Tibial nerve (tissue), 4 donors: ENCODE measurements around the gene AFF3. TPM values are rescaled to one million over a fixed set of nuclear protein-coding genes. Genes with fewer than 3 reads are reported as not detected.

Experiments
- DNase-seq, 2 donors: peaks; one replicate each; pipeline ENCODE4 v3.0.0-alpha.2; 2019; ENCODE audit warnings: low spot score in 2 of 2
- H3K27ac ChIP-seq, 4 donors: fragments of 200-600 bp; sonication (generic) in 3 of 4; one replicate each; pipeline ENCODE4 v1.5.1; 2017 to 2019; ENCODE audit warnings: mild to moderate bottlenecking in 1 of 4
- H3K27me3 ChIP-seq, 2 donors: fragments of 200-600 bp; sonication (generic) in 1 of 2; one replicate each; pipeline versions ENCODE4 v1.5.1 to v1.6.0; 2017 to 2019
- H3K36me3 ChIP-seq, 3 donors: fragments of 200-600 bp; sonication (generic); one replicate each; pipeline ENCODE4 v1.5.1; 2018 to 2019
- H3K4me1 ChIP-seq, 4 donors: fragments of 200-600 bp; sonication (generic) in 3 of 4; one replicate each; pipeline ENCODE4 v1.5.1; 2017 to 2019
- H3K4me3 ChIP-seq, 4 donors: fragments of 200-600 bp; sonication (generic) in 3 of 4; one replicate each; pipeline ENCODE4 v1.5.1; 2017 to 2019; ENCODE audit warnings: mild to moderate bottlenecking in 1 of 4, moderate library complexity in 1 of 4
- H3K9me3 ChIP-seq, 4 donors: fragments of 200-600 bp; sonication (generic) in 3 of 4; one replicate each; pipeline ENCODE4 v1.5.1; 2017 to 2019
- CTCF ChIP-seq, 5 experiments: fragments of 200-600 bp in 3 of 5; fragments of 450-650 bp in 2 of 5; sonication (generic) in 3 of 5; IDR thresholded peaks; one replicate each; pipeline ENCODE4 v1.5.1; 2016 to 2019; ENCODE audit warnings: antibody characterized with exemption in 5 of 5, mild to moderate bottlenecking in 3 of 5, moderate library complexity in 2 of 5
- EP300 ChIP-seq, 2 donors: sonication (generic); formaldehyde crosslinking; IDR thresholded peaks; one replicate each; pipeline ENCODE4 v1.6.1; 2017; ENCODE audit warnings: antibody characterized with exemption in 2 of 2, mild to moderate bottlenecking in 1 of 2
- POLR2A ChIP-seq, 2 donors: fragments of 450-650 bp; IDR thresholded peaks; one replicate each; pipeline ENCODE4 v1.6.1; 2017; ENCODE audit warnings: antibody characterized with exemption in 2 of 2, mild to moderate bottlenecking in 2 of 2, moderate library complexity in 2 of 2
- WGBS, 2 donors: methylation state at CpG; one replicate each; pipeline ENCODE4 v1.1.5; 2018; 5-methylcytosine and 5-hydroxymethylcytosine counted together
- total RNA-seq, 4 donors: library from RNA; depleted of rRNA; stranded (reverse); fragments of >200 nt; gene quantifications; one replicate each; pipeline ENCODE4 v1.1.0, GENCODE V29; 2016

Gene AFF3
- total RNA-seq, 4 donors from 2014 or later, result 7.2 to 36.0 (median 21.4) TPM

- H3K4me1 ChIP-seq, result no peaks in the 10 kb centered on the region
- TF ChIP-seq EP300 (IDR thresholded peaks at IDR 0.05), result no peak
- no peak for TF ChIP-seq POLR2A (IDR thresholded peaks at IDR 0.05)
- TF ChIP-seq CTCF (IDR thresholded peaks at IDR 0.05), result no peak
- no peak overlapping the region for H3K4me3 ChIP-seq
- no peak for DNase-seq
- 61 to 74% methylated on average over 3 of the region's 3 CpGs for WGBS, 2 donors
- H3K9me3 ChIP-seq, result no peaks in the 10 kb centered on the region
- no peak overlapping the region for H3K27ac ChIP-seq
- H3K27me3 ChIP-seq, result no peaks in the 10 kb centered on the region
- no peaks in the 10 kb centered on the region for H3K36me3 ChIP-seq
These were observed 120.5 kb downstream of the AFF3 start for GRCh38 chr2:100021791-100022340.

- H3K27ac ChIP-seq, result no peak overlapping the region
- TF ChIP-seq POLR2A (IDR thresholded peaks at IDR 0.05), result no peak
- no peak for TF ChIP-seq EP300 (IDR thresholded peaks at IDR 0.05)
- no peaks in the 10 kb centered on the region for H3K9me3 ChIP-seq
- DNase-seq, result no peak
- H3K36me3 ChIP-seq, result no peaks in the 10 kb centered on the region
- WGBS, 2 donors, result 88 to 90% methylated on average over 6 of the region's 6 CpGs
- no peaks in the 10 kb centered on the region for H3K4me1 ChIP-seq
- H3K27me3 ChIP-seq, result no peaks in the 10 kb centered on the region
- no peak overlapping the region for H3K4me3 ChIP-seq
These were observed 122.9 kb downstream of the AFF3 start for GRCh38 chr2:100019499-100019898.

GRCh38 chr2:100018341-100019193 lies 123.8 kb downstream of the AFF3 start:
- Histone ChIP-seq H3K27ac (no peak overlapping the region), H3K4me1 (peaks cover 0 to 7% (median 0%) of the 10 kb centered on the region in 4 donors)

GRCh38 chr2:100017633-100018032 lies 124.8 kb downstream of the AFF3 start:
- no peak for TF ChIP-seq POLR2A (IDR thresholded peaks at IDR 0.05)
- TF ChIP-seq CTCF (IDR thresholded peaks at IDR 0.05), result no peak
- H3K4me1 ChIP-seq, result peaks cover 0 to 9% (median 0%) of the 10 kb centered on the region in 4 donors
- H3K9me3 ChIP-seq, result no peaks in the 10 kb centered on the region
- no peak overlapping the region for H3K4me3 ChIP-seq
- H3K27me3 ChIP-seq, result no peaks in the 10 kb centered on the region
- WGBS, 2 donors, result 80 to 93% methylated on average over 1 of the region's 1 CpG
- no peak for DNase-seq
- H3K27ac ChIP-seq, result no peak overlapping the region
- H3K36me3 ChIP-seq, result no peaks in the 10 kb centered on the region

More at GRCh38 chr2:100018341-100019193, 123.8 kb downstream of the AFF3 start:
- no peaks in the 10 kb centered on the region for H3K36me3 ChIP-seq
- 85 to 87% methylated on average over 9 of the region's 9 CpGs for WGBS, 2 donors
- H3K4me3 ChIP-seq, result no peak overlapping the region
- no peak for DNase-seq
- TF ChIP-seq POLR2A (IDR thresholded peaks at IDR 0.05), result no peak
- TF ChIP-seq CTCF (IDR thresholded peaks at IDR 0.05), result no peak
- no peak for TF ChIP-seq EP300 (IDR thresholded peaks at IDR 0.05)
- H3K27me3 ChIP-seq, result no peaks in the 10 kb centered on the region
- H3K9me3 ChIP-seq, result no peaks in the 10 kb centered on the region

- Histone ChIP-seq H3K27me3 (no peaks in the 10 kb centered on the region), H3K9me3 (no peaks in the 10 kb centered on the region), H3K4me3 (no peak overlapping the region), H3K36me3 (no peaks in the 10 kb centered on the region), H3K4me1 (peaks cover 0 to 9% (median 0%) of the 10 kb centered on the region in 4 donors), H3K27ac (no peak overlapping the region)
- DNase-seq, result no peak
- no peak for TF ChIP-seq POLR2A (IDR thresholded peaks at IDR 0.05)
- WGBS, 2 donors, result 95 to 97% methylated on average over 3 of the region's 3 CpGs
These were observed 125.6 kb downstream of the AFF3 start for GRCh38 chr2:100016756-100017155.

- peaks cover 0 to 14% (median 0%) of the 10 kb centered on the region in 4 donors for H3K4me1 ChIP-seq
- TF ChIP-seq POLR2A (IDR thresholded peaks at IDR 0.05) (no peak), EP300 (IDR thresholded peaks at IDR 0.05) (no peak), CTCF (IDR thresholded peaks at IDR 0.05) (no peak)
- H3K27ac ChIP-seq, result no peak overlapping the region
- 93 to 98% methylated on average over 3 of the region's 3 CpGs for WGBS, 2 donors
- DNase-seq, result no peak
- no peak overlapping the region for H3K4me3 ChIP-seq
- no peaks in the 10 kb centered on the region for H3K36me3 ChIP-seq
- H3K27me3 ChIP-seq, result no peaks in the 10 kb centered on the region
- H3K9me3 ChIP-seq, result no peaks in the 10 kb centered on the region
These were observed 126.5 kb downstream of the AFF3 start for GRCh38 chr2:100015849-100016248.
